GM18505 (cell line): ENCODE results near the gene DRAM1.

ENCODE experiments used
- ATAC-seq: cut with Tn5 transposase; IDR thresholded peaks from one replicate; pipeline ENCODE4 v1.9.1; 2021; ENCODE audit not compliant: unreplicated experiment
- POLR2A ChIP-seq: IDR thresholded peaks from 4 replicates; pipeline ENCODE4 v1.6.1; 2011; ENCODE audit warnings: borderline replicate concordance; ENCODE audit not compliant: insufficient read depth, insufficient read length; ENCODE audit errors: extremely low read depth

Gene DRAM1

DNA sequence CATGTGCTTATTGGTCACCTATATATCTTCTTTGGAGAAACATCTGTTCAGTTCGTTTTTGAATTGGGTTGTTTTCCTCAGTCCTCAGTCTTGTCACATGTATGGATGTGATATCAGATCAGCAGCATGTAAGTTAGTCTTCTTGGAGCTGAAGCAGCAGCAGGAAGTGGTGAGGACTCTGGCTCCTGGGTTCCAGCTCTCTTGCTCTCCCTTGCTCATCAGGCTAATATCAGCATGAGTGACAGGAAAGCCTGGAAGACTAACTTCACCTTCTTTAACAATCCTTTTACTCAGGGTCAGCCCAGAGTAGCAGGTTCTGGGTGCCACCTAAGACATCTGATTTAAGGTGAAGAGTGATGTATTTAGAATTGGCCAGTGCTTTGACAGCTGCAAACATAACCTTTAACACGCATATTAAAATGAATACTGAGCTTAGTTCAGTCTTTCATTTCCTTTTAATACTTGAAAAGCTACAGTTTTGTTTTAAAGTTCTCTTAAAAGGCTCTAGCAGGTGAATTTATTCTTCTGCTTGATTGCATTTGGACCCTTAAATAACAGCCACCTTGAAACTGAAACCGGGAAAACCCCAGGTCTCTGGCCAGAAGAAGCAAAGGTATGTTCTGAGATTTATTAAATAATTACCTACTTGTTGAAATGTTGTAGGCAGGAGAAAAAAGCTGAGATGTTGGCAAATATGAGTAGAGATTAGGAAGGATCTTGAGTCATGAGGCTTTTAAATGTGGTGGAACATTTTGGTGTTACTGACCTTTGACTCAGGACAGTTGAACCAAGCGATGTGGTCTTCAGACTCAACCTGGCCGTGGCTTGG is 54.3 kb downstream of the DRAM1 start:
- TF ChIP-seq POLR2A: peak; percentile 33
- ATAC-seq: peak; percentile 42

DNA sequence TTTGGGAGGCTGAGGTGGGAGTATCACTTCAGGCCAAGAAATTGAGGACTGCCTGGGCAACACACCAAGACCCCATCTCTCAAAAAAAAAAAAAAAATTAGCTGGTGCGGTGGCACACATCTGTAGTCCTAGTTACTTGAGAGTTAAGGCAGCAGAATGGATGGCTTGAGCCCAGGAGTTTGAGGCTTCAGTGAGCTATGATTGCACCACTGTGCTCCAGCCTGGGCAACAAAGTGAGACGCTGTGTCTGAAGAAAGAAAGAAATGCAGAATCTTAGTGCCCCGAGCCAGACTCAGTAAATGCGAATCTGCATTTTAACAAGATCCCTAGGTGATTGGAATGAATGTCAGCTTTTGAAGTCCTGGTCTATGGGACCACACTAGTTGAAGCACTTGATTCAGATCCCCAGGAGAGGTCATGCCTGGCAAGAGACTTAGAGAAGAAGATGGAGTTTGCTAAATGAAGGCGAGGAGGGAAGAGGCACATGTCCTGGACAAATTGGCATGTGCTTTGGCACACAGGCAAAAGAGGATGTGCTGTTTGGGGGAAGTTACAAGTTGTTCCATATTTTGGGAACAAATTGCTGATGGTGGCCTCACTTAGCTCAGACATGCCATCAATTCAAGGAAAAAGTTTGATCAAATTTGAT is 56.6 kb downstream of the DRAM1 start:
- no peak for TF ChIP-seq POLR2A
- ATAC-seq: no peak

DNA sequence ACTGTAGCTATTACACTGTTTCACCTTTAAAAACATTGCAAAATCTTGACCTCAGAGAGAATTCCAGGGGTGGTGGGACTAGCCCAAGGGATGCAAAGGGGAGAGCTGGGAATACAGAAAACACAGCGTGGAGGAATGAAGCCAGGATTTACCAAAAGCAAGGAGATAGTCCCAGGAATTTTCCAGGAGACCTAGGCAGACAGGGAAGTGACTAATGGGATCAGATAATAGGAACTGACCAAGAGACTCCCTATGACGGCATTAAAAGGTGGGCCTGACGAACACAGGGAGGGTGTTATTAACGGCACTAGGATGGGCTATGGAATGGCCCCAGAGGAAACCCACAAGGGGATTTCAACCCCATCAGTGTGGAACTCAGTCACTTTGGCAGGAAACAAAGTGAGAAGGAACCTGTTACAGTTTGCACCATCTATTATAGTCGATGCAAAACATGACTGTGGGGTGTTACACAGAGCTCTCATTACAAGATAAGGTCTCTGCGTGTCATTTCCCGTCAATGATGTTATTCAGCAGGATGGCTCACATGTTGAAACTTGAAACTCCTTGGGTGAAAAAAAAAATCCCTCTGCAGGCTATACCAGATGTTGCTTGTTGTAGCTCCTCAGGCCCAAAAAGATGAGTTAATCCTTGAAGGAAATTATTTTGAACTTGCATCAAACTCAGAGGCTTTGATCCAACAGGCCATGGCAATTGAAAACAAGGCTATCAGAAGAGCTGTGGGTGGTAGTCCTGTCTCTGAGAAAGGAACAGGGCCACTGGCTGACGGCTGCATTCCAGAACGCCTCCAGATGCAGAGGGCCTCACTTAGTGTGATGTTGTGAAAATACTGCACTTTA is 58.7 kb downstream of the DRAM1 start:
- peak; percentile 64 for ATAC-seq
- TF ChIP-seq POLR2A: peak; percentile 72

DNA sequence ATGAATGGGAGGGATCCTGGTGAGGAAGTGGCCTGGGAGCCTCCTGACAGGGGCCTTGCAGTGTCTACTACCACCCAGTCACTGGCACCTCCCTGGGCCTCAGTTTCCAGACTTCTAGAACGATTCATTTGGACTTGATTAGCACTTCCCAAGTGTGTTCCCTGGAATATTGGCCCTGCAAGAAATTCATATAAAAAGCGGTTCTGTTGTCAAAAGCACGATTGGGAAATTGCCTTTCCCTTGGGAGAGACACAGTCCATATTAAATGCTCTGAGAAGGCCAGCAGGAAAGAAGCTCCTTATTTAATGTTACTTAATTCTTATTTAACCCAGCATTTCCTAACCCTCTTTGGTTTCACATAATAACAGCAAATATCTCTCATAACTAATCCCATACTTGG is 61.9 kb downstream of the DRAM1 start:
- TF ChIP-seq POLR2A: no peak
- ATAC-seq: no peak

DNA sequence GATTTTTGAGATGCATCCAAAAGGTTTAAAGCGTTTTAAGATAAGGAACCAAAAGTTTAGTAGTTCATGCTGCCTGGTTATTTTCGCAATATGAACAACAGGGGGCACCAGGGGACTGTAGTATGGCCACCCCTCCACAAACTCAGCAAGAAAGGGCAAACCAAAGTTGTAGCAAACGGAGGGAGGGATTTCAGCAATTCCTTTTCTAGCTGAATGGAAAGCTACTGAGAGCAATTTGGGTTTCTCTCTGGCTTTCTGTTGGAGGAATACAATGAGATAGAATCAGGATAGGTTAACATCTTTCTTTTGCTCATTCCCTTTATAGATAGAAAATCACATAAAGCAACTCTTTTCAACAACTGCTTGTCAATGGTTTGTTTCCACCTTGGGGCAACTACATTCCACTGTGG is 62.5 kb downstream of the DRAM1 start:
- no peak for TF ChIP-seq POLR2A
- ATAC-seq: no peak

DNA sequence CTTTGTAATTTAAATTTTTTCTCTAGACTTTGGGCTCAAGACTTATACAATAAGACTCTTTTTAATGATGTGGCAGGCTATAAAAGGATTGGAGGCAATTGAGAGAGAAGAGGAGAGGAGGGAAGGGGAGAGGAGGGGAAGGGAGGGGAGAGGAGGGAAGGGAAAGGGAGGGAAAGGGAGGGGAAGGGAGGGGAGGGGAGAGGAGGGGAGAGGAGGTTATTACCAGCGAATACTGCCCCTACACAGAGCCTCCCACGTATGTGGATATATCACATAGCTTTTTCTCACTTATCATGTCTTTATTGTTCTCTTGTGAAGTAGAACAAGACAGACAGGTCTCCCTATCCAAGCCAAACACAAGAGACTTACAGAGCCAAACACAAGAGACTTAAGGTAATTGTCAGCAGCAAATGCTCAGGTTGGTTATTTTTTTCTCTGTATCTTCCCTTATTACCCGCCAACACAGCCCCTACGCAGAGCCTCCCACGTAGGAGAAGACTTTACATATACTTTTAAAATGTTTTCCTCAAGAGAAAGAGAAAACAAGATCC is 63.1 kb downstream of the DRAM1 start:
- TF ChIP-seq POLR2A: no peak
- no peak for ATAC-seq

DNA sequence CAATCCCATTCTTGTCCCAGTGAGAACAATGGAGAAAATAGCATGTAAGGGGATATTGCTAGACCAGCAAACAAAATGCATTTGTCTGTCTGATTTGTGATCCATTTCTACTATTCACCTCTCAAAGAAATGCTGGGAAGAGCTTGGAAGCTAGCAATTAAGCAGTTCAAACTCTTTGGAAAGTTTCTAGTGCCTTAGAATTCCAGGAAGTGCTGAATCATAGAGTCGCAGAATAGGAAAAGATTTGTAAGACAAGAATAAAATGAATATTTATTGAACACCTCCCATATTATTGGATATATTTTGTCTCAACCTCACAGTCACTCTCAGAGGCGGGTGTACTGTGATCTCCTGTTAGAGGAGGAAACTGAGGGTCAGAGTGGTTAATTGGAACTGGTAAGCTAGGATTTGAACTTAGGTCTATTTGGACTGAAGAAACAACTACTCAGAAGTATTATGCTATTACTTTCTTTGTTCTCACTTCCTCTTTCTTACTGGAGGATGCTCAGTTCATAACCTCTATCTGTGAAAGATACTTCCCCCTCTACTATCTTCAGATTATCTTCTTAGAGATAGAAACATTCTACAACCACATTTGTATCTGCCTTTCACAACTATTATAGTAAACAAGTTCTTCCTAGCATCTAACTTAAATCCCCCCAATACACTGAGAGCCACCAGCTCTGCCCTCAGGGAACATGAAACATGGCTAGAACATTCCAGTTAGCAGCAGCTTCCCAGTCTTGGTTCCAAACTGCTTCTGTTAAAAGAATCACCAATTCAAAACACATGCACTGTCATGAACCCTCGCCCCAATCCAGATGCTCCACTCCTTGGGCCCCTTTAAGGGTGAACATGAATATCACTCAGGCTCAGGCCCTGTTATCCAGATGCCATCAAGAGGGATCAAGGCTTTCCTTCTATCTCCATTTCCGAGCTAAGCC is 64.2 kb downstream of the DRAM1 start:
- ATAC-seq: peak; percentile 80
- no peak for TF ChIP-seq POLR2A

DNA sequence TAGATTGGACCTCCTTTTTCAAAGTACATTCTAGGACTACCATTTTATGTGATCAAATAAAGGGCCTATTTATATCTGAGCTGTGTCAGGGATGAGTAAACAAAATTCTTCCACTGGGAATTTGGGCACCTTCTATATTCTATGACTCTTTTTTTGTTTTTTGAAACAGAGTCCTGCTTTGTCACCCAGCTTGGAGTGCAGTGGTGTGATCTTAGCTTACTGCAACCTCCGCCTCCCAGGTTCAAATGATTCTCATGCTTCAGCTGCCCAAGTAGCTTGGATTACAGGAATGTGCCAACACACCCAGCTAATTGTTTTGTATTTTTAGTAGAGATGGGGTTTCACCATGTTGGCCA is 64.8 kb downstream of the DRAM1 start:
- no peak for ATAC-seq
- no peak for TF ChIP-seq POLR2A

DNA sequence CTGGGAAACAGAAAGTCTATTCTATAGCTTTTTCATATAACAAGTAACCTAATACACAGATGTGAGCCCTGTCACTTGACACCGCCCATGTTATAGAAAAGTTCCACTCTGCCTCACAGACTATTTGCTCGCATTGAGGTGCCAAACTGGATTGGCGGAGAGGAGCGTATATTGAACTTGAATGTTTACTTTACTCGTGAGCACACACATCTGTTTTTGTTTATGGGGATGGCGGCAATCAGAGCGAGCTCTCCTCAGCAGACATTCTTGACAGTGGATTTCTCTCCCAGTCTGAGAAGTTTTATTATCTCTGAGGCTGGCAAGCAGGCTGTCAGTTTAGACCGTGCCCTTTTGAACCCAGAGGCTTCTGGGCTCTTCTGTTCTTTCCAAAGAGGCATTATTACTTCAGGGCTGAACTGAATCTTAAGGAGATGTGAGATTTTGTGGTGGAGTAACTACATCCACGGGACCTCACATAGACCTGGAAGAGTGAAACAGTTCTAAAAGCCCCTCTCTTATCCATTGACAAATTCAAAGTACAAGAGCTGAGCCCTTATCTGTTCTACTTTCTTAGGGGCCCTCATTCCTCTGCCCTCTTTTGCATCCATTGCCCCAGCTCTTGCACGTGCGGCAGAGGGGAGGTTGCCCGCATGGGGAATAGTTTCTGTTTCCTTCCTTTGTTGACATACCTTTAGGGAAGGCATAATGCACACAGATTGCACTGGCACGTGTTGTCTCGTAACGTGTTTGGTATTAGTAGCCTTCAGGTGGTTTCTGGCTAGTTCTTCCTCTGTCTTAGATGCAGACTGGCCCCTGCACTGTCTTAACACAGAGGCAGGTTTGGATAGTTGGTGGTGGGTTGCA is 68.2 kb downstream of the DRAM1 start:
- ATAC-seq: no peak
- no peak for TF ChIP-seq POLR2A

DNA sequence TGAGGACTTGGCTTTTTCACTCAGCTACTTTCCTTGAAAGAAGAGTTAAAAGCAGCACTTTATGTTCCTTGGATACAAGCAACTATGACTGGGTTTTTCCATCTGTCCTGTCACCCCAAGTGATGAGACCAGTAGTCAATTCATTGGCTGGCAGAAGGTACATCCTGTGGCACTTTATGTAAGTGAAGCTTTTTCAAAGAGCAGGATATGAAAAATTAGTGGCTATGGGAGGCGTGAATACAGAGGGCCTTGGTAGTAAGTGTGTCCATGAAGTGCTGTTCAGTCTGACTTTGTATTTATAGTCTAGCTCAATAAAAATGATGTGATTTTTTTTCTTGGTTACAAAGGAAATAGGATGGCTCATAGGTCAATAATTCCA is 68.8 kb downstream of the DRAM1 start:
- no peak for ATAC-seq
- TF ChIP-seq POLR2A: no peak

DNA sequence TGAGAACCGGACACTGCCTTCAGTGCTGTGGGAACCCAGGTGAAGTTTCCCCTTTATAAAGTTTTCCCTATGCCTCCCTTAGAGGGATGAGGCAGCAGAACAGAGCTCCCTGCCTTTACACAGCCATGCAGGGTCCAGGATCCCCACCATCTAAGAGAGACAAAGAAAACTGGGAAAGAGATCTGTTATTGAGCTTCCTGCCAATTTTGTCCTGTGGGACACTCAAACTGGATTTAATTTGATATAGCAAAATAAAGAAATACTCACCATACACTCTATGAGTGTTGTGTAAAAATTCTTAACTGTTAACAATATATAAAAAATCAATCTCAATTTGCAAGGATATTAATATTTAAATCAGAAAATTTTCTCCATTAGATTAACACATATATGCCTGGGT is 69.9 kb downstream of the DRAM1 start:
- TF ChIP-seq POLR2A: no peak
- ATAC-seq: no peak
